Measurements from ENCODE around the gene HS6ST1.
A peak's percentile ranks its signal among the peaks of the same experiment; 100 is the strongest.

HS6ST1 gene

DNA sequence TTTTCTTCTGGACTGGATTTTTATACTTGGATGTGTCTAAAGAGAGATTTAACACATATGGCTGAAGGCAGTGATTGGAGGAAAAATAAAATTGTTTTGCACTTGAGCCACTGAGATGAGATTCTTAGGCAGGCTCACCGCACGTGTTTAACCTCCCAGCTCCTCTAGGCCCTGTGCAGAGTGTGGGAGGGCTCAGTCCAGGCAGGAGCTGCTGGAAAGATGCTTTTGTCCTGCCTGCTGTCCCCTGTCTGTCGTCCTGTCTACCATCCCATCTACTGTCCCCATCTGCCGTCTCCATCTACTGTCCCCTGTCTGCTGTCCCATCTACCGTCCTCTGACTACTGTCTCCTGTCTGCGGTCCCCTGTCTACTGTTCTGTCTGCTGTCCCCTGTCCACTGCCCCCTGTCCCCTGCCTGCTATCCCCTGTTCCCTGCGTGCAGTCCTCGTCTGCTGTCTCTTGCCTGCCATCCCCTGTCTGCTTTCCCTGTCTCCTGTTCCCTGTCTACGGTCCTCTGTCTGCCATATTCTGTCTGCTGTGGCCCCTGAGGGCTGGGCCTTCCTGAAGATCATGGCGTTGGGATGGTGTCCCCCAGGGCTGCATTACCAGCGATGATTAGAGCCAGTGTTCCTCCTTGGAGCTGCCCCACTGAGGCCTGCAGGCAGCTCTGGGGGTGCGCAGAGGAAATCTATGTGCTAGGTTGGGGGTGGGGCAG, 43.7 kb upstream of the HS6ST1 start:
- Histone ChIP-seq H3K18ac (ENCODE audit: low read depth in 1 of 2, low read length in 2 of 2) (peak overlapping the region; percentile 86 to 93), H2BK12ac (ENCODE audit: low read length in 2 of 2) (peak overlapping the region; percentile 19 to 88), H3K14ac (ENCODE audit: low read length in 2 of 2) (peak overlapping the region in 1 of 2 experiments; percentile 5), H4K91ac (ENCODE audit: low read length) (peak overlapping the region; percentile 90), H4K8ac (ENCODE audit: low read length) (peak overlapping the region; percentile 92), H3K27me3 (ENCODE audit: control insufficient read depth in 1 of 2, insufficient read depth in 1 of 2, low read length in 2 of 2) (no peaks in the 10 kb centered on the region), H3K79me1 (replicated peaks; ENCODE audit: low read length, poor library complexity, severe bottlenecking) (no peaks in the 10 kb centered on the region), H3K9me3 (ENCODE audit: control insufficient read depth, low read length) (no peaks in the 10 kb centered on the region), H3K4me3 (ENCODE audit: insufficient read depth in 1 of 2, low read depth in 1 of 2, low read length in 2 of 2) (no peak overlapping the region), H2BK15ac (ENCODE audit: low read depth, poor library complexity, severe bottlenecking) (peak overlapping the region; percentile 38), H3K4ac (ENCODE audit: low read depth in 1 of 2, low read length in 2 of 2) (peak overlapping the region; percentile 5 to 97), H3K27ac (ENCODE audit: low read length, poor library complexity, severe bottlenecking) (peak overlapping the region; percentile 73), H3K23ac (ENCODE audit: low read length in 2 of 2) (no peak overlapping the region), H3K4me2 (ENCODE audit: low read length, poor library complexity, severe bottlenecking) (no peak overlapping the region), H3K9ac (ENCODE audit: low read length) (no peak overlapping the region), H2AK5ac (ENCODE audit: low read length, severe bottlenecking) (peak overlapping the region; percentile 82), H3K4me1 (ENCODE audit: control insufficient read depth, insufficient read depth, low read depth, low read length) (peaks cover 43% of the 10 kb centered on the region), H3K36me3 (ENCODE audit: control insufficient read depth in 1 of 2, insufficient read depth in 2 of 2, low read depth in 1 of 2, low read length in 2 of 2) (no peaks in the 10 kb centered on the region), H2BK5ac (ENCODE audit: low read depth, low read length, poor library complexity, severe bottlenecking) (peak overlapping the region; percentile 36), H2AFZ (ENCODE audit: low read depth, low read length) (no peak overlapping the region), H2BK120ac (ENCODE audit: low read depth, low read length) (peak overlapping the region; percentile 69)
- 44% methylated on average over 12 of the region's 12 CpGs for WGBS
- DNase-seq, result no peak

DNA sequence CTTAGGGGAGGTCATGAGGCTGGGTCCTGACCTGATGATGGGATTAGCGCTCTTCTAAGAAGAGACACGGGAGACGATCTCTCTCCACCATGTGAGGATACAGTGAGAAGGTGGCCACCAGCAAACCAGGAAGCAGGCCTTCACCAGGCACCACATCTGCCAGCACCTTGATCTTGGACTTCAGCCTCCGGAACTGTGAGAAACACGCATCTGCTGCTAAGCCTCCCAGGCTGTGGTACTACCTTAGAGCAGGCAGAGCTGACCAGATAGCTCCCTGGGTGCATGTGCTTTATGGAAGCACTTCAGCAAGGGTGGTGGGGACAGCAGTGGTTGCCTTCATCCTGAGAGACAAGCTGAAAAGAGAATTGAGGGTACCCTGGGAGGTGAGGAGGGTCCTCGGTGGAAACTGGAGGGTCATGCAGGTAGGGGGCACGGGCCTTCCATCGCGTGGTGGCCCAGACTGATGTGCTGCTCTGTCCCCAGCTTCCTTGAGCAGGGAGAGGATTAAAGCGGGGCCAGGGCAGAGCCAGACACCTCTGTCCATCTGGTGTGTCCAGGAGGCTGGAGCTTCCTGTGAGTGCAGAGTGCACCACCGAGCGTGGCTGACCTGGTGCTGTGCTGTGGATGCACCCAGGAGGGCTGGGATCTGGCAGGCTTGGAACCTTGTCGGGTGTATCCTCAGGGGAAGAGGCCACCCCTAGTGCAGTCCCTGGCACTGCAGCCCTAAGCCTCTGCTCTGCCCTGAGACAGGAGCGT, 42.9 kb upstream of the HS6ST1 start:
- Histone ChIP-seq H4K8ac (ENCODE audit: low read length) (peak overlapping the region; percentile 79), H3K79me1 (replicated peaks; ENCODE audit: low read length, poor library complexity, severe bottlenecking) (no peaks in the 10 kb centered on the region), H2BK12ac (ENCODE audit: low read length in 2 of 2) (peak overlapping the region; percentile 80 to 81), H3K9ac (ENCODE audit: low read length) (no peak overlapping the region), H3K27me3 (ENCODE audit: control insufficient read depth in 1 of 2, insufficient read depth in 1 of 2, low read length in 2 of 2) (no peaks in the 10 kb centered on the region), H3K23ac (ENCODE audit: low read length in 2 of 2) (no peak overlapping the region), H3K27ac (ENCODE audit: low read length, poor library complexity, severe bottlenecking) (no peak overlapping the region), H3K9me3 (ENCODE audit: control insufficient read depth, low read length) (no peaks in the 10 kb centered on the region), H3K14ac (ENCODE audit: low read length in 2 of 2) (peak overlapping the region in 1 of 2 experiments; percentile 92), H2BK15ac (ENCODE audit: low read depth, poor library complexity, severe bottlenecking) (no peak overlapping the region), H3K4me3 (ENCODE audit: insufficient read depth in 1 of 2, low read depth in 1 of 2, low read length in 2 of 2) (no peak overlapping the region), H2BK5ac (ENCODE audit: low read depth, low read length, poor library complexity, severe bottlenecking) (no peak overlapping the region), H2BK120ac (ENCODE audit: low read depth, low read length) (peak overlapping the region; percentile 69), H3K18ac (ENCODE audit: low read depth in 1 of 2, low read length in 2 of 2) (peak overlapping the region; percentile 75 to 86), H3K4me1 (ENCODE audit: control insufficient read depth, insufficient read depth, low read depth, low read length) (peaks cover 36% of the 10 kb centered on the region), H3K4ac (ENCODE audit: low read depth in 1 of 2, low read length in 2 of 2) (peak overlapping the region; percentile 60 to 97), H3K36me3 (ENCODE audit: control insufficient read depth in 1 of 2, insufficient read depth in 2 of 2, low read depth in 1 of 2, low read length in 2 of 2) (no peaks in the 10 kb centered on the region), H3K4me2 (ENCODE audit: low read length, poor library complexity, severe bottlenecking) (no peak overlapping the region), H2AFZ (ENCODE audit: low read depth, low read length) (no peak overlapping the region), H4K91ac (ENCODE audit: low read length) (peak overlapping the region; percentile 78), H2AK5ac (ENCODE audit: low read length, severe bottlenecking) (peak overlapping the region; percentile 87)
- DNase-seq, result no peak
- 93% methylated on average over 14 of the region's 14 CpGs for WGBS

DNA sequence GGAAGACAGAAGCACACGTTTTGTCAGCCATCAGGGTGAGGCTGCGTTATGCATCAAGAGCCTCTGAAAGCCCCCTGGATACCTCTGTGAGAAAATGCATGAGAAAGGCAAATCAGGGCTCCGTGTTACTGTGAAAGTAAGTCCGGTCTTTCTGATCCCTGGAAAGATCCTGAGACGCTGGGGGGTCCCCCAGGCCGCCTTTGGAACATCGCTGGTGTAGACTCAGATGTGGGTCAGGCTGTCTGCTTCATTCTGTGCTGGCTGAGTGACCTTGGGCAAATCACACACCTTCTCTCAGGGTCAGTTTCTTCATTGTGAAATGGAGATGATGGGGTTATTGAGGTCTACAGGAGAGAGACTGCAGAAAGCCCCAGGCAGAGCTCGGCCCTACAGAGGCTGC, 42.0 kb upstream of the HS6ST1 start:
- Histone ChIP-seq H3K18ac (ENCODE audit: low read depth in 1 of 2, low read length in 2 of 2) (no peak overlapping the region), H4K91ac (ENCODE audit: low read length) (no peak overlapping the region), H2AFZ (ENCODE audit: low read depth, low read length) (no peak overlapping the region), H3K36me3 (ENCODE audit: control insufficient read depth in 1 of 2, insufficient read depth in 2 of 2, low read depth in 1 of 2, low read length in 2 of 2) (no peaks in the 10 kb centered on the region), H3K23ac (ENCODE audit: low read length in 2 of 2) (no peak overlapping the region), H2BK5ac (ENCODE audit: low read depth, low read length, poor library complexity, severe bottlenecking) (no peak overlapping the region), H2BK12ac (ENCODE audit: low read length in 2 of 2) (no peak overlapping the region), H3K4ac (ENCODE audit: low read depth in 1 of 2, low read length in 2 of 2) (no peak overlapping the region), H2BK120ac (ENCODE audit: low read depth, low read length) (no peak overlapping the region), H4K8ac (ENCODE audit: low read length) (no peak overlapping the region), H3K9me3 (ENCODE audit: control insufficient read depth, low read length) (no peaks in the 10 kb centered on the region), H3K4me3 (ENCODE audit: insufficient read depth in 1 of 2, low read depth in 1 of 2, low read length in 2 of 2) (no peak overlapping the region), H3K14ac (ENCODE audit: low read length in 2 of 2) (no peak overlapping the region), H3K79me1 (replicated peaks; ENCODE audit: low read length, poor library complexity, severe bottlenecking) (no peaks in the 10 kb centered on the region), H3K4me1 (ENCODE audit: control insufficient read depth, insufficient read depth, low read depth, low read length) (peaks cover 36% of the 10 kb centered on the region), H3K27me3 (ENCODE audit: control insufficient read depth in 1 of 2, insufficient read depth in 1 of 2, low read length in 2 of 2) (no peaks in the 10 kb centered on the region), H3K27ac (ENCODE audit: low read length, poor library complexity, severe bottlenecking) (no peak overlapping the region), H2BK15ac (ENCODE audit: low read depth, poor library complexity, severe bottlenecking) (peak overlapping the region; percentile 46), H3K4me2 (ENCODE audit: low read length, poor library complexity, severe bottlenecking) (no peak overlapping the region), H3K9ac (ENCODE audit: low read length) (no peak overlapping the region), H2AK5ac (ENCODE audit: low read length, severe bottlenecking) (no peak overlapping the region)
- no peak for DNase-seq
- 93% methylated on average over 8 of the region's 8 CpGs for WGBS

DNA sequence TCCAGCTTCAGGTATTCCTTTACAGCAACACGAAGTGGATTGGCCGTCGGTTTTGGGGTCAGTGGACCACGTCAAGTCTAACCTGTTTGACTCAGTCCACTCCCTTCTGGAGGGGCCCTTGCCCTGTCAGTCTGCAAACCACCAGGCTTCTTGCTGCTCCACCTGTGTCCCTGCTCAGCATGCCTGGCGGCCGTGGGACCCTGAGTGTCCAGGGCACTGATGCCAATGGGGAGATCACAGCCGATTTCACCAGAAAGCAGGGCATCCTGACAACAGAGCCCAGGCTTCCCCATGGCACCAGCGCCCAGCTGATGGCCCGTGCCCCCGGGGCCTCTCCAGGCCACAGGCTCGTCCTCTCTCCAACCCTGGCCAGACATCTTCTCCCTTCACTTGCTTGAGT, 41.2 kb upstream of the HS6ST1 start:
- Histone ChIP-seq H2AK5ac (ENCODE audit: low read length, severe bottlenecking) (no peak overlapping the region), H3K4me2 (ENCODE audit: low read length, poor library complexity, severe bottlenecking) (no peak overlapping the region), H3K27me3 (ENCODE audit: control insufficient read depth in 1 of 2, insufficient read depth in 1 of 2, low read length in 2 of 2) (no peaks in the 10 kb centered on the region), H3K18ac (ENCODE audit: low read depth in 1 of 2, low read length in 2 of 2) (no peak overlapping the region), H3K4ac (ENCODE audit: low read depth in 1 of 2, low read length in 2 of 2) (no peak overlapping the region), H3K36me3 (ENCODE audit: control insufficient read depth in 1 of 2, insufficient read depth in 2 of 2, low read depth in 1 of 2, low read length in 2 of 2) (no peaks in the 10 kb centered on the region), H4K91ac (ENCODE audit: low read length) (no peak overlapping the region), H4K8ac (ENCODE audit: low read length) (no peak overlapping the region), H3K4me3 (ENCODE audit: insufficient read depth in 1 of 2, low read depth in 1 of 2, low read length in 2 of 2) (no peak overlapping the region), H2BK15ac (ENCODE audit: low read depth, poor library complexity, severe bottlenecking) (no peak overlapping the region), H3K23ac (ENCODE audit: low read length in 2 of 2) (no peak overlapping the region), H2AFZ (ENCODE audit: low read depth, low read length) (no peak overlapping the region), H3K27ac (ENCODE audit: low read length, poor library complexity, severe bottlenecking) (no peak overlapping the region), H2BK12ac (ENCODE audit: low read length in 2 of 2) (peak overlapping the region in 1 of 2 experiments; percentile 51), H2BK5ac (ENCODE audit: low read depth, low read length, poor library complexity, severe bottlenecking) (no peak overlapping the region), H3K4me1 (ENCODE audit: control insufficient read depth, insufficient read depth, low read depth, low read length) (peaks cover 31% of the 10 kb centered on the region), H3K79me1 (replicated peaks; ENCODE audit: low read length, poor library complexity, severe bottlenecking) (no peaks in the 10 kb centered on the region), H3K9ac (ENCODE audit: low read length) (no peak overlapping the region), H3K14ac (ENCODE audit: low read length in 2 of 2) (no peak overlapping the region), H2BK120ac (ENCODE audit: low read depth, low read length) (no peak overlapping the region), H3K9me3 (ENCODE audit: control insufficient read depth, low read length) (no peaks in the 10 kb centered on the region)
- no peak for DNase-seq
- WGBS, result 95% methylated on average over 11 of the region's 11 CpGs
